Measurements from ENCODE around the gene FBXO42.

The FBXO42 gene

DNA sequence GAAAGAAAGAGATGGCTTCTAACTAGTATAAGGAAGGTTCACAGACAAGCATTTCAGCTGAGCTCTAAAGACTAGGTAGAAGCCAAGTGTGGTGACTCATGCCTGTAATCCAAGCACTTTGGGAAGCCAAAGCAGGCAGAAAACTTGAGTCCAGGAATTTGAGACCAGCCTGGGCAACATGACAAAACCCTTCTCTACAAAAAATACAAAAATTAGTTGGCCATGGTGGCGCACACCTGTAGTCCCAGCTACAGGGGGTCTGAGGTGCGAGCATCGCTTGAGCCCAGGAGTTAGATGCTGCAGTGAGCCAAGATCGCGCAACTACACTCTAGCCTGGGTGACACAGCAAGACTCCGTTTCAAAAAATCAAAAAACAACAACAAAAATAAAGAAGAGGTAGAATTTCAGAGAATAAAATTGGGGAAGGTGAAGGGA is 27.8 kb downstream of the FBXO42 start:
- DNase-seq (ENCODE audit: low spot score): no peak

DNA sequence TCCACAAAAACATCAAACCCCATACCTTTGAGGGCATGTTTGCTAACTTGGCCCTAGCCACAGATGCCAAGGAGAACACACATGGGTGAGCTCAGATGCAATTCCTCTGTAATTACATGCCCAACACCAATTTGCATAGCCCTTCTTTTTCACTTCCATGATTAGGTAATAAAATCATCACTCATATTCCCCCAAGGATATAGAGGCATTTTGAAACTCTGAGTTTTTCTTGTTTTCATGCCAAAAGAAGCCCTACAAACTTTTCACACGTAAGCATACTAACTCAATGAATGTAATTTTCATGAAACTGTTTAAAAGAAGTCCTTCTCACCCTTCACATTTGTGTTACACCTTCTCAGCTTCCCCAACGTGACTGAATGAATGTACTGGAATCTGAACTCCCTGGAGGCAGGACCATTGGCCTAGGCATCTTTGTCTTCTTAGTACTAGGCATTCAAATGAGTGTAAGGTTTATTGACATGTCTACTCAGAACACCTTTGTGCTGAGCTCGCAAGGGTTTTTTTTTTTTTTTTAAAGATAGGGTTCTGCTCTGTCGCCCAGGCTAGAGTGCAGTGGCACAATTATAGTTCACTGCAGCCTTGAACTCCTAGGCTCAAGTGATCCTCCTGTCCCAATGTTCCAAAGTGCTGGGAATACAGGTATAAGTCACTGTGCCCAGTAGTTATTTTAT is 31.0 kb downstream of the FBXO42 start:
- no peak for DNase-seq (ENCODE audit: low spot score)

DNA sequence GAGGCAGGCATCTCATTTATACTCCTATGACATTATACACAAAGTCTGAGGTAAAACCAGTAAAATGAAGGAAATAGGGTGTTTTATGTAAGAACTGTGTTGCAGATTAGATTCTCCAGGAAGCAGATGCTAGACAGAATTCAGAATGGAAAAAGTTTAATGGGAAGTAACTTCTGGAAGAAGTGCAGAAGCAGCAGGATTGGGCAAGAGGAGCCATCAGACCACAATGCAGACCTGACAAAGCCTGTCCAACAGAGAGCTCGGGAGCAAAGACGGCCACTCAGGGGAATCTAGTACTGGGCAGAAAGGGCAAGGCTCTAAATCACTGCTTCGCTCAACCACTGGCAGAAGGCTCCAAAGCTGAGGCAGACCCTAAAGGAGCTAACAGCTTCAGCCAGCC is 33.7 kb downstream of the FBXO42 start:
- DNase-seq (ENCODE audit: low spot score): no peak

DNA sequence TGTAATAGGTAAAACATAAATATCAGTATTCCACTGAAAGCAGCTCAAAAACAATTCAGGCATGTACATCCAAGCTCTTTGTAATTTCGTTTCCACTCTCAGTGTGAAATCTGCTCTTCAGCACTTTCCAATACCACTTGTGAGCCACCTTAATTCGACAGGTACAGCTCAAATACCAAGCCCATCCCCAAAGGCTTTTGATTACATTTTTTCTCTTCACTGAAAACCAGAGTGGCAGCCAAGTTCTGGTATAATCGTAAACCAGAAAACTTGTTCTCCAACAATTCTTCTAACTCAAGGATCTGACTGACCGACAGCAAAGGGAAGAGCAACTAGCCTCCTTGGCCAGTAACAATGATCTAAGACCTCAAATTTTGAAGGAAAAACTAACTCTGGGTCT is 36.8 kb downstream of the FBXO42 start:
- DNase-seq (ENCODE audit: low spot score): no peak

DNA sequence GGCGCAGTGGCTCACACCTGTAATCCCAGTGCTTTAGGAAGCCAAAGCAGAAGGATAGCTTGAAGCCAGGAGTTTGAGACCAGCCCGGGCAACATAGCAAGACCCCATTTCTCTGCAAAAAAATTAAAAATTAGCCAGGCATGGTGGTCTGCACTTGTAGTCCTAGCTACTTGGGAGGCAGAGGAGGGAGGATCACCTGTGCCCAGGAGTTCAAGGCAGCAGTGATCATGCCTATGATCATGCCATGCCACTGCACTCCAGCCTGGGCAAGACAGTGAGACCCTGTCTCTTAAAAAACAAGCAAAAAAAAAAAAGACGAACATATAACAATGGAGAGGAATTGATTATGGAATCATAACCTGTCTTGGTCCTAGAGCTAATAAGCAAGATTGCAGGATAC is 45.1 kb downstream of the FBXO42 start:
- DNase-seq (ENCODE audit: low spot score): no peak

DNA sequence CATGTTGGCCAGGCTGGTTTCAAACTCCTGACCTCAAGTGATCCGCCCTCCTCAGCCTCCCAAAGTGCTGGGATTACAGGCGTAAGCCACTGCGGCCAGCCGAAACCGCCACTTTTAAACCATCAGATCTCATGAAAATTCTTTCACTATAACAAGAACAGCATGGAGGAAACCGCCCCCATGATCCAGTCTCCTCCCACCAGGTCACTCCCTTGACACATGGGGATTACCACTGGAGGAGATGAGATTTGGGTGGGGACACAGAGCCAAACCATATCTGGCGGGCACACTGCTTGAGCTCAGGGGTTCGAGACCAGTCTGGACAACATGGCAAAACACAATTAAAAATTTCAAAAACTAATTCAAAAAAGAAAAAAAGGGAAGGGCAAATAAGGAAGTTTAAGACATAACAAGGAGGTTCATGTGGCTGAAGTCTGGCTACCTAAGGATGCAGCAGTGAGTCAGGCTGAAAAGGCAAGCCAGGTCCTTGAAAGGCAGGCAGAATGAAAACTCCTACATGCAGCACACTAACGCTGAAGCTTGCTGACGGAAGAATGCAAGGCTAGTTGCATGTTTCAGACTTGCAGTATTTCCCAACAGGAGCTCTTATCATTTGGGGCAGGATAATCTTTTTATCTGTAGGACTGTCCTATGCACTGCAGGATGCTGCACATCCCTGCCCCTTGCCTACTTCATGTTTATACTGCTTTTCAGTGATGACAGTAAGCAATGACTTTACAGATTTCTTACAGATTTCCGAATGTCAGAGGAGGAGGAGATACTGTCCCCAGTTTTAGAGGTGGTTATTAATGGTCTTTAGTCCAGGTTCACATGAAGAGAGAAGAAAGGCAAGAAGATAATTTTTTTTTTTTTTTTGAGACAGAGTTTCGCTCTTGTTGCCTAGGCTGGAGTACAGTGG is 49.3 kb downstream of the FBXO42 start:
- no peak for DNase-seq (ENCODE audit: low spot score)

DNA sequence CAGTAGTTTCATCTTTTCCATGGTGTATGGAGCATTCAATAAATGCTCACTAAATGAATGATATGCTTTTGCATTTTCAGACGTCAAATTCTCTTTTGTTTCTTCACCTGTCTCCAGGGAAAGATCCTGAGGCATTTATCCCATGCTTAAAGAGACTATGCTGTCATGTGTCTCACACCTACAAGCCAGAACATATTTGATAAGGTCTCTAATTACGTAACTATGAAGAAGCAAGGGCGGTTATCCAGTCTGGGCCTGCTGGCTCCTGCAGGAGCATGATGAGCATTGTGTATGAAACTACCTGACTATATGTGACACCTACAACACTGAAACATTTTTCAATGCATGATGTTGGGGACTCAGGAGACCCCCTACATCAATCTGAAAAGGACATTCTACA is 51.8 kb downstream of the FBXO42 start:
- DNase-seq (ENCODE audit: low spot score): no peak

DNA sequence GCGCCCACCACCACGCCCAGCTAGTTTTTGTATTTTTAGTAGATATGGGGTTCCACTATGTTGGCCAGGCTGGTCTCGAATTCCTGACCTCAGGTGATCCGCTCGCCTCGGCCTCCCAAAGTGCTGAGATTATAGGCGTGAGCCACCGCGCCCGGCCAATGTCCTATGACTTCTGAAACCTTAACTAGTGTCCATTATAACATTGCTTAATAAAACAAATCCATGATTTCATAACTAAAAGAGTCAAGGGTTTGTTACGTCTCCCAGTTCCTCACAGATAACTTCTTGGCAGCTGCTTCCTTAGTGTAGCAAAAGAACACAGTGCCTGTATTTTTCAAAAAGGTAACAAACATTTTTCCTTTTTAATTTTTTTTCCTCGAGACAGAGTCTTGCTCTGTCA is 53.6 kb downstream of the FBXO42 start:
- no peak for DNase-seq (ENCODE audit: low spot score)

DNA sequence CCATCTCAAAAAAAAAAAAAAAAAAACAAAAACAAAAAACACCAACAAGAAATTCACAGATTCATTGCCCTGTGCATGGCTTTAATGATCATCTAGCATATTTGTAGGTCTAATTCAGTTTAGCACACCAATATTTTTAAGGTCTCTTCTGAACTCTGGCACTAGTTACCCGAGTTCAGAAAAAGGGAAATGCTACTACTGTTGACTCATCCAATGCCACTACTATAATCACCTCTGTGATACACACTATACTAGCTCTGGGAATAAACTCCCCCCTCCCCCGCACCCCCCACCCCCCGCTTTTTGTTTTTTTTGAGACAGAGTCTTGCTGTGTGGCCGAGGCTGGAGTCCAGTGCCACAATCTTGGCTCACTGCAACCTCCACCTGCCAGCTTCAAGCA is 55.6 kb downstream of the FBXO42 start:
- no peak for DNase-seq (ENCODE audit: low spot score)

DNA sequence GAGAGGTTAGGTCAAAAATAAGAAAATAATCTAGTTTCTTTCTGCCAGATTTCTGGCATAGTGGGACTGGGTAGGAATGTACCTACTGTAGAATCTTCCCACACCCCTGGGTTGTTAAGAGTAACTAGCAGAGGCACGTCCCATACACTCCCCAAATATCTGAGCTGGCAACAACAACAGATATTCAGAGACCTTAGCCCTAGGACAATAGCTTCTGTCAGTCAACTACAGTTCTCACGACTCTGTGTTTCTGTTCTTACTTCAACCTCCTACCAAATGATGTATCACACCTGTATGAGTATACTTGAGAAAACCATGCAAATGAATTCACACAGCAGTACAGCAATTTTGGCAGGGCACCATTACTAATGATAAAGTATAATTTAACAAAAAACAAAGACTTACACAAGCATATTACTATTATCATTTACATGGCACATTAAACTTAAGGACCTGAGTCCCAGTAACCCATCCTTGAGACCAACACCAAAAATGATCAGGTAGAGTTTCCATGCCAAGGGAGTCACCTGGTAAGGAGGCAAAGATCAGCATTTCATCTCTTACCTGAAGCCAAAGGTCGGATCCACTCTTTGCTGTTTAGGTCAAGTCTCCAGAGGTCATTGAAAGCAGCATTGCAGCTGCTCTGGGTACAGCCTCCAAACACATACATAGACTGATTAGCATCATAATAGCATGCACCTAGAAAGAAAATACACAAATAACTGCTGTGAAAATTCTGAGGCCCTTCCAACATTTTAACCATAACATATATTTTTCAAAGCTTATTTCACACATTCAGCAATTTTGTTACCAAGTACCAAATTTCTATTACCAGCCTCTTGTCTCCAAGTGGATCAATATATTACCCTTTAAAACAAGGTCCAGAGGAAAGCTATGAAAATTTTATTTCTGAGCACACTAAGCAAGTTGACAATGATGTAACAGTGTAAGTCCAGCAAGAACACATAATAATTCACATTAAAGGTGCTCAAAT is 57.8 kb downstream of the FBXO42 start:
- DNase-seq (ENCODE audit: low spot score): no peak

DNA sequence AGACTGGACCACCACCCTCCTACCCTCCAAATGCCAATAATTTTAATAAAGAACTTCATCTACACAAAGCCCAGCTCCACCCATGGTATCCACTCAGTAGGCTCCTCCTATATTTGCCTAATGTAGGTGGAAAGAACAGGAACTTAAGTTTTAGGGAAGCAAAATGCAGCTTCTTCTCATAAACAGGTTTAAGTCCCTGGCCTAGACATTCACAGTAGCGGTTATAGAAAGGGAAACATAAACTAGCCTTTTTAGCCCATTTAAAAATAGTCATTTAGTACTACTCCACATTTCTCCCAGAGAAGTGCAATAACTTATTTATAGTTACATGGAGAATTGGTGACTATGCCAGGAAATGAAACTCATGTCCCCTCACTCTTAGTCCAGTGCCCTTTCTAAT is 58.7 kb downstream of the FBXO42 start:
- DNase-seq (ENCODE audit: low spot score): no peak

DNA sequence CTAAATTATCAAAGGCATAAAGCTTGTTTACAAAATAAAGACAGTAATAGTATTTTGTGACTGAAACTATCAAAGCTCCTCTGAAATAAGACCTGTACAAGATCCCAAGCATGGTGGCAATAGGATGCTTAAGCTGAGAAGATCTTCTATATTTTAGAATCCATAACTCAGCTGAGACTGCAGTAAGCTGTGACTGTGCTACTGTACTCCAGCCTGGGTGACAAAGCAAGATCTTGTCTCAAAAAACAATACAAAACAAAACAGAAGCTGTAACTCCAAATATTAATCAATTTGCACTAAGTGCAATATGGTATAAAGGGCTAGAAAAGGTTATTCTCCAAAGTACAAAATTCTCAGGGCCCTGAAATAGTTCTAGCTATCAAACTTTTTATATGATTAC is 59.5 kb downstream of the FBXO42 start:
- no peak for DNase-seq (ENCODE audit: low spot score)

DNA sequence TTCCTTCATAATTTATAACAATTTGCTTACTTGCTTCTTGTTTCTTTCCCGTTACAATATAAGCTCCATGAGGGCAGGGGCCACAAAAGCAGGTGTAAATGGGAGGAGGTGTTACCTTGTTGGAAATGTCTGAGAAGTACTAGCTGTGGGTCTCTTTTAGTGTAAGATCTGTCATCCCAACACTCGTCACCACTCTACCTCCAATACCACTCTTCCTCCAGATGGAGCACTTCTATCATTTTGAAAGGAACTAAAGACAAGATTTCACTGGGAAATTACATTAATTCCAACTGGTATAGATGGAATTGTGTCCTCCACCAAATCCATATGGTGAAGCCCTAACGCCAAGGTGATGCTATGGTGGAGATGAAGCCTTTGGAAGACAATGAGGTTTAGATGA is 62.3 kb downstream of the FBXO42 start:
- no peak for DNase-seq (ENCODE audit: low spot score)

DNA sequence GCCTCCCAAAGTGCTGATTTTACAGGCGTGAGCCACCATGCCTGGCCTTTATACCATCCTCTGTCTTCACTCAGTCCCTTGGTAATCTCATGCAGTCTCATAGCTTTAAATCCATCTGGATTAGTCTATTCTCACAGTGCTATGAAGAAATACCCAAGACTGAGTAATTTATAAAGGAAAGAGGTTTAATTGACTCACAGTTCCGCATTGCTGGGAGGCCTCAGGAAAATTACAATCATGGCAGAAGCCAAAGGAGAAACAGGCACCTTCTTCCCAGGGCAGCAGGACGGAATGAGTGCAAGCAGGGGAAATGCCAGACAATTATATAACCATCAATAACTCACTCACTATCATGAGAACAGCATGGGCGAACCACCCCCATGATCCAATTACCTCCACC is 66.2 kb downstream of the FBXO42 start:
- no peak for DNase-seq (ENCODE audit: low spot score)

DNA sequence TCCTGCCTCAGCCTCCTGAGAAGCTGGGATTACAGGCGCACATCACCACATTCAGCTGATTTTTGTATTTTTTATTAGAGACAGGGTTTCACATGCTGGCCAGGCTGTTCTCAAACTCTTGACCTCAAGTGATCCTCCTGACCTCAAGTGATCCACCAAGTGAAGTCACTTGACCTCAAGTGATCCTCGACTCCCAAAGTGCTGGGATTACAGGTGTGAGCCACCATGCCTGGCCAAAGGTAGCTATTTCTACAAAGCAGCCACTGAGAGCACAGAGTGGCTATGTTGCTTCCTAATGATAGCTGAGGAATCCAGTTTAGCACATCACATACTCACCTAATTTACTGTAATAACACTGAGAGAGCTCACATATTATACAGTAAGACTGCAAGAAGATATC is 70.5 kb downstream of the FBXO42 start:
- DNase-seq (ENCODE audit: low spot score): no peak

DNA sequence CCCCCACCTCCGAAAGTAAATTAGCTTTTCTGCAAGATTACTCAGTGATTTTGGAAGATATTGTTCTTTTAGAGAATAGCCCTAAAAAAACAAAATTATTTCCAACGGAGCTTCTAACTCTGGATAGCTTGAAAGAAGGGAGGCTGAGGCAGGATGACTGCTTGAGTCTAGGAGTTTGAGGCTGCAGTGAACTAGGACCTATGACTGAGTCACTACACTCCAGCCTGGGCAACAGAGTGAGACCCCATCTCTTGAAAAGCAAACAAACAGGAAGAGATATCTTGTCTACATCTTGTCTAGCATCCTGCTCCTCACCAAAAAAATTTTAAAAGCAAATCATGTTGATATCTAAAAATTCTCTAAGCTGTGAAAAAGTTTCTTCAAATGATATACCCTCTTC is 73.1 kb downstream of the FBXO42 start:
- no peak for DNase-seq (ENCODE audit: low spot score)

DNA sequence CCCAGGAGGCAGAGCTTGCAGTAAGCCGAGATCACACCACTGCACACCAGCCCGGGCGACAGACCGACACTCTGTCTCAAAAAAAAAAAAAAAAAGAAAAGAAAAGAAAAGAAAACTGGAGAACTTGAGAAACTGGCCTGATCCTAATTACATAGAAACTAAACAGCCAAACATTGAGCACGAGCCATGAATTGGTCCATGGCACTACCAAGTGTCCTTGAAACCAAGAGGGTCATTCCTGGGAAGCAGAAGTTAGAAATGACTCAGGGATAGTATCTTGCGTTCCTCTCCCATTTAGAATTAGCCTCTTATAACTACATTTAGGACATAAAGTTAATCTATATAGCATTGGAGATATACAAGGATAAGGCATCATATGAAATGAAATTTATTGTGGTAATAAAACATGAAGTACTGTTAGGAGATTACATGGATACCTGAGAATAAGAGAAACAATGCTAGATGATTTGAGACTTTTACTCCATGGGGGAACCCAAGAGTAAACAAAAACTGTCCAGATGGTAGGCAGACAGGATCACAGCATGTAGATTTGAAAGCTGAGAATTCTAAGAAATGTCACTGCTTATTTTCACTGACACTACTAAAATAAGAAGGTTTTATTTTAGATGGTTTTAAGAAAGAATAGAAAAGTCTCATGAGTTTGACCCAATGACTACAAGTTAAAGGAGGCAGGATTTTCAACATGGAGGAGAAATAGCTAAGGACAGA is 75.8 kb downstream of the FBXO42 start:
- no peak for DNase-seq (ENCODE audit: low spot score)

DNA sequence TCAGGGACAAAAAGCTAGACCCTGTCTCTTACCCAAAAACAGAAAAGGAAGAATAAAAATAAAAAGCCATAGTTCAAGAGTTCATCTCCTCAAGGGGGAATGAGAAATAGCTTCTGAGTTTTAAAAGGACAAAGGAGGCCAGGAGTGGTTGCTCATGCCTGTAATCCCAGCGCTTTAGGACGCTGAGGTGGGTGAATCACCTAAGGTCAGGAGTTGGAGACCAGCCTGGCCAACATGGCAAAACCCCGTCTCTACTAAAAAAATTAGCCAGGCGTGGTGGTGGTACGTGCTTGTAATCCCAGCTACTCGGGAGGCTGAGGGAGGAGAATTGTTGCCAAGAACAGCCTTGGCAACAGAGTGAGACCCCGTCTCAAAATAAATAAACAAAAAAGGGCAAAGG is 76.7 kb downstream of the FBXO42 start:
- no peak for DNase-seq (ENCODE audit: low spot score)

DNA sequence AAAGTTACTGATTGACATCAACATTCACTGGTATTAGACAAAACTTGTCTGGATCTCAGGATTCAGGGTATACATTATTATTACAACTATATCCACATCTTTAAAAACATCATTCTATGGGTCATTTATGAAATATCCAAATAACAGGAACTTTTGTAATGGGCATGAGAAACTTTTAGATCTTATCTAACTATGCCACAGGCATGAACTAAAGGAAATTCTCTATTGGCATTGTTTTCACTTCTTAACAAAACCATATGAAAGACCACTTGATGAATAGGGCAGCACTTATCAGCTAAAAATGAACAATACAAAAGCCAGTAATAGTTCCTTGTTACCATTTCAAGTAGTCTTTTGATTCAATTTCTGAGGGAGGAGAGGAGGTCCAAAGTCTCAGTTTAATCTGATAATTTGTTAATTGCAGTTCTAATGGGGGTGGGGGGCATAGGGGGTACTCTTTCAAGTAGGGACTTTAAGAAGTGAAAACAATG is 84.5 kb downstream of the FBXO42 start:
- no peak for DNase-seq (ENCODE audit: low spot score)

DNA sequence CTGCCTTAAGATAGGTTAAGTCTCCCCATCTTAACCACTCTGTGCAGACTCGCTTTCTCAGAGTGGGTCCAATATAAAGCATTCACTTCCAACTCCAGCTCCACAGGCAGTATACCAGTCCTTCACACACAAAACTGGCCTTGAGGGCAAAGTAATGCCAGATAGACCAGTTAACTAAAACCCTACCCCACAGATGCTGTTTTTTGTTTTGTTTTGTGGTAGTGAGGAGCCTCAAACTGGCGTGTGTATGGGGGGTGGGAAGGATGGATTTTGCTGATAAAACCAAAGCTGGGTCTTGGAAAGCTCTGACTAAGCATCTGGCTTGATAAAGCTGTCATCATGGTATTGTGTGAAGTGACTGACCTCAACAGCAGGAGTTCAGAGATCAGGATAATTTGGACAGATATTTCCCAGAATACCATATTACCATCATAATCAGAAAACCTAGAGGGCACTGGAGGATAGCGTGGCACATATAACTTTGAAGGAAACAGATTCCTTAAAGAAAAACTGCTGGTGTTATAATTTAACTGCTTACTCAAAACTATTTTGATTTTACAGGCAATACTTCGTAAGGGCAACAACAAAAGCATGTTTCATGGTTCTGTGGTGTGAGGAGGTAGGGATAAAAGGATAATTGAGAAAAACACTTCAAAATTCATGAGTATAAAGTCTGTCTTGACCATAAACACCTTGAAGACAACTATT is 85.7 kb downstream of the FBXO42 start:
- DNase-seq (ENCODE audit: low spot score): no peak

DNA sequence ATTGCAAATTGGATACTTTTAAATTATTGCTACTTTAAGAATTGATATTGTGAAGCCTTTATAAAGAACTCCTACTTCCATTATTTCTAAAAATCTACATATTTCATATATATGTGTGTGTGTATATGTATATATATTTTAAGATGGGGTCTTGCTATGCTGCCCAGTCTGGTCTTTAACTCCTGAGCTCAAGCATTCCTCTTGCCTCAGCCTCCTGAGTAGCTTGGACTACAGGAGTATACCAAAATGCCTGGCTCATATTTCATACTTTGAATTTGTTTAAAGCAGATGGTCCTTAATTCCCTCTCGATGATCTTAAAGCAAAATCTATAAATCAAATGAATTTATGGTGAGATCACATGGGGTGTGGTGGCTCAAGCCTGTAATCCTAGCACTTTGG is 90.2 kb downstream of the FBXO42 start:
- DNase-seq (ENCODE audit: low spot score): no peak
